ENCODE results near the gene USP28. TPM values are rescaled to one million over a fixed set of nuclear protein-coding genes. Genes with fewer than 3 reads are reported as not detected.
A peak's percentile ranks its signal among the peaks of the same experiment; 100 is the strongest.

USP28 gene
- total RNA-seq, 1 donor from 2014 or later: 14.2 TPM

DNA sequence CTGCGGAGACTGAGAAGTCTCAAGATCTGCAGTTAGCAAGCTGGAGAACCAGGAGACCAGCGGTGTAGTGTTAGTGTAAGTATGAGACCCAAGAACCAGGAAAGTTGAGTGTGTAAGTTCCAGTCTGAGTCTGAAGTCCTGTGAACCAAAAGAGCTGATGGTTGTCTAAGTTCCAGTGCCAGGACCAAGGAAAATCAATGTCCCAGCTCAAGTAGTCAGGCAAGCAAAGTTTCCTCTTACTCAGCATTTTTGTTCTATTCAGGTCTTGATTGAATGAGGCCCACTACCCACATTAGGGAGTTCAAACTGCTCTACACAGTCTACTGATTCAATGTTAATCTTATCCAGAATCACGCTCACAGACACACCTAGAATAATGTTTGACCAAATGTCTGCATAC is 11.0 kb downstream of the USP28 start:
- TF ChIP-seq, protein P1, sequence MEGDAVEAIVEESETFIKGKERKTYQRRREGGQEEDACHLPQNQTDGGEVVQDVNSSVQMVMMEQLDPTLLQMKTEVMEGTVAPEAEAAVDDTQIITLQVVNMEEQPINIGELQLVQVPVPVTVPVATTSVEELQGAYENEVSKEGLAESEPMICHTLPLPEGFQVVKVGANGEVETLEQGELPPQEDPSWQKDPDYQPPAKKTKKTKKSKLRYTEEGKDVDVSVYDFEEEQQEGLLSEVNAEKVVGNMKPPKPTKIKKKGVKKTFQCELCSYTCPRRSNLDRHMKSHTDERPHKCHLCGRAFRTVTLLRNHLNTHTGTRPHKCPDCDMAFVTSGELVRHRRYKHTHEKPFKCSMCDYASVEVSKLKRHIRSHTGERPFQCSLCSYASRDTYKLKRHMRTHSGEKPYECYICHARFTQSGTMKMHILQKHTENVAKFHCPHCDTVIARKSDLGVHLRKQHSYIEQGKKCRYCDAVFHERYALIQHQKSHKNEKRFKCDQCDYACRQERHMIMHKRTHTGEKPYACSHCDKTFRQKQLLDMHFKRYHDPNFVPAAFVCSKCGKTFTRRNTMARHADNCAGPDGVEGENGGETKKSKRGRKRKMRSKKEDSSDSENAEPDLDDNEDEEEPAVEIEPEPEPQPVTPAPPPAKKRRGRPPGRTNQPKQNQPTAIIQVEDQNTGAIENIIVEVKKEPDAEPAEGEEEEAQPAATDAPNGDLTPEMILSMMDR (IDR thresholded peaks at IDR 0.05): no peak
- TF ChIP-seq EZH2 (IDR thresholded peaks at IDR 0.05) (no peak), EZH2phosphoT487 (IDR thresholded peaks at IDR 0.05) (no peak)
- no peak overlapping the region for H3K4me2 ChIP-seq
- H2AFZ ChIP-seq (replicated peaks): no peak overlapping the region
- no peaks in the 10 kb centered on the region for H4K20me1 ChIP-seq (ENCODE audit: low read depth)
- no peaks in the 10 kb centered on the region for H3K36me3 ChIP-seq
- no peak for DNase-seq (ENCODE audit: low spot score)
- Mint-ChIP-seq H3K27me3 (ENCODE audit: insufficient read depth, low read depth) (no peaks in the 10 kb centered on the region), H3K36me3 (peaks cover 53% of the 10 kb centered on the region), H3K9me3 (peaks cover 27% of the 10 kb centered on the region), H3K4me3 (no peak overlapping the region), H3K27ac (no peak overlapping the region), H3K4me1 (peaks cover 22% of the 10 kb centered on the region)
- H3F3A ChIP-seq (ENCODE audit: low read depth): peaks cover 18% of the 10 kb centered on the region
- H3K79me2 ChIP-seq (ENCODE audit: low read depth): peaks cover 29% of the 10 kb centered on the region
- no peak overlapping the region for H3K27ac ChIP-seq
- no peak overlapping the region for H3K4me3 ChIP-seq
- no peaks in the 10 kb centered on the region for H3K27me3 ChIP-seq
- peaks cover 11% of the 10 kb centered on the region for H3K4me1 ChIP-seq
- H3K9me3 ChIP-seq (ENCODE audit: low read depth): no peaks in the 10 kb centered on the region
- H3K9ac ChIP-seq: no peak overlapping the region

DNA sequence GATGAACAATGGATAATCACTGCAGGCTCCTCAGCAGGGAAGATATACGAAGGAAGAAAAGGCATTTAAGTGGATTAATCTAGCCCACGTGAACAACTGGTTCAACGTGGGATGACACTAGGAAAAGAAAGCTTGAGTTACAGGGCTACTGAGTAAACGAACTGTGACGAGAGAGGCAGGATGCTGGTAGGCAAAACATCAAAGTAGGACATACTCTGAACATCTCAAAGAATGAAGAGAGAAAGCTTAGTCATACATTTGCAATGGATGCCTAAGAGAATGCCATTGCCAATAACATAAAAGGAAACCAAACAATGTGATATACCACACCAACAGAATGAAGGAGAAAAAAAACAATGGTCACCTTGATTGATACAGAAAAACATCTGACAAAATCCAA is 12.9 kb downstream of the USP28 start:
- no peaks in the 10 kb centered on the region for H3K9me3 ChIP-seq (ENCODE audit: low read depth)
- no peaks in the 10 kb centered on the region for H4K20me1 ChIP-seq (ENCODE audit: low read depth)
- peaks cover 11% of the 10 kb centered on the region for H3K4me1 ChIP-seq
- H3K27ac ChIP-seq: no peak overlapping the region
- no peak overlapping the region for H3K4me2 ChIP-seq
- peaks cover 27% of the 10 kb centered on the region for H3K79me2 ChIP-seq (ENCODE audit: low read depth)
- no peaks in the 10 kb centered on the region for H3K36me3 ChIP-seq
- no peak overlapping the region for H3K4me3 ChIP-seq
- peaks cover 45% of the 10 kb centered on the region for H3K36me3 Mint-ChIP-seq
- H2AFZ ChIP-seq (replicated peaks): no peak overlapping the region
- H3K4me3 Mint-ChIP-seq: peak overlapping the region; percentile 13
- H3K27me3 ChIP-seq: no peaks in the 10 kb centered on the region
- H3K27me3 Mint-ChIP-seq (ENCODE audit: insufficient read depth, low read depth): no peaks in the 10 kb centered on the region
- H3K9me3 Mint-ChIP-seq: peaks cover 27% of the 10 kb centered on the region
- H3K9ac ChIP-seq: no peak overlapping the region
- peak overlapping the region; percentile 4 for H3K27ac Mint-ChIP-seq
- peaks cover 22% of the 10 kb centered on the region for H3K4me1 Mint-ChIP-seq
- H3F3A ChIP-seq (ENCODE audit: low read depth): peaks cover 18% of the 10 kb centered on the region
- peak; percentile 48 for DNase-seq (ENCODE audit: low spot score)
- peak; percentile 65 for TF ChIP-seq EZH2phosphoT487 (IDR thresholded peaks at IDR 0.05)
- TF ChIP-seq, protein P1 (IDR thresholded peaks at IDR 0.05): no peak

DNA sequence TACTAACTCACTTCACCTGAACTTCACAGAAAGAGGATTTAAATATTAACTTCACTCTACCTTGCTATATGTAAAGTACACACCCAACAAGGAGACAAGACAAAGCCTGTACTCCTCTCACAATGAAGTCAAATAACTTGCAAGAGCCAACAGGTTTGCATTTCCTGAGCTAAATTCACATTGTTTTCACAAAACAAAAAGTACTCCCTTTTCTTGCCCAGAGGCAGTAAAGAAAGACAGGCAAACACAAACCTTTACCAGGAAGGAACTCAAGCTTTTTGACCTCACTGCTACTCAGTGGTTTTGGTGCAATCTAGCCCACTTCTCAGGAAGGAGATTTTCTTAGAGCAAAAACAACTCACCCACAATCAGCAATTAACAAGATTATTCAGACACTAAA is 15.7 kb downstream of the USP28 start:
- peaks cover 23% of the 10 kb centered on the region for H3K79me2 ChIP-seq (ENCODE audit: low read depth)
- H3K4me3 ChIP-seq: no peak overlapping the region

More for the DNA sequence above, 15.7 kb downstream of the USP28 start:
- Mint-ChIP-seq H3K4me3 (no peak overlapping the region), H3K27ac (no peak overlapping the region), H3K27me3 (ENCODE audit: insufficient read depth, low read depth) (no peaks in the 10 kb centered on the region), H3K4me1 (peaks cover 22% of the 10 kb centered on the region), H3K36me3 (peaks cover 24% of the 10 kb centered on the region), H3K9me3 (peaks cover 12% of the 10 kb centered on the region)
- TF ChIP-seq, protein P1 (IDR thresholded peaks at IDR 0.05): no peak
- no peak for TF ChIP-seq EZH2phosphoT487 (IDR thresholded peaks at IDR 0.05)
- Histone ChIP-seq H2AFZ (replicated peaks) (peak overlapping the region; percentile 17), H3K4me1 (peaks cover 11% of the 10 kb centered on the region), H3F3A (ENCODE audit: low read depth) (peaks cover 18% of the 10 kb centered on the region), H3K9me3 (ENCODE audit: low read depth) (no peaks in the 10 kb centered on the region), H3K27ac (no peak overlapping the region), H3K9ac (no peak overlapping the region), H3K4me2 (no peak overlapping the region), H3K27me3 (no peaks in the 10 kb centered on the region), H3K36me3 (no peaks in the 10 kb centered on the region), H4K20me1 (ENCODE audit: low read depth) (no peaks in the 10 kb centered on the region)
- no peak for DNase-seq (ENCODE audit: low spot score)
